RWPE1 (cell line): ENCODE results near the gene ALDH1A2.

Source experiments
- CTCF ChIA-PET: fragments of 350-600 bp; sonication (Branson Sonifier 250); formaldehyde crosslinking; extraction: SDS; loops from one replicate; lab custom pipeline; 2021; lab: Yijun Ruan, JAX
- POLR2A ChIA-PET: fragments of 400-600 bp; formaldehyde crosslinking; extraction: SDS; loops from one replicate; lab custom pipeline; 2020; ENCODE audit warnings: antibody characterized with exemption; ENCODE audit not compliant: low non-redundant PET; lab: Yijun Ruan, JAX
- DNase-seq: peaks from one replicate; pipeline ENCODE4 v3.0.0; 2012; ENCODE audit warnings: low spot score
- H3K27ac ChIP-seq: fragments of 450-650 bp; 2 replicates; pipeline ENCODE4 v1.5.1; 2017
- TF ChIP-seq, protein P1 (sequence below): fragments of 450-650 bp; conservative IDR thresholded peaks from 2 replicates; pipeline ENCODE4 v1.5.1; 2017; ENCODE audit warnings: low read depth, mild to moderate bottlenecking

ALDH1A2 gene

DNA sequence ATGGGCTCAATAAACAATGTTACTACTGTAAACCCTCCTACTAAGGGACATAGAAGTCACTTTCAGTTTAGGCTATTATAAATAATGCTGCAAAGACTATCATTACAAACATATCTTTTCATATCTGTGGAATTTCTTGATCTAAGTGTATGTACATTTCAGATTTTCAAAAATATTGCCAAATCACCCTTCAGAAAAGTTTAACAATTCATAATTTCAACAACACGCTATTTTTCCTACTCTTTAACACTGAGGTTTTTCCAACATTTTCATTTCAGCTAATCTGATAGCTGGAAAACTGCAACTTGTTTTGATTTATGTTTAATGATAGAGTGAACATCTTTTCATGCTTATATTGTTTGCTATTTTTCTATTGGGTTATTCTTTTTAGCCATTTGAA is 69.0 kb downstream of the ALDH1A2 start:
- TF ChIP-seq, protein P1, sequence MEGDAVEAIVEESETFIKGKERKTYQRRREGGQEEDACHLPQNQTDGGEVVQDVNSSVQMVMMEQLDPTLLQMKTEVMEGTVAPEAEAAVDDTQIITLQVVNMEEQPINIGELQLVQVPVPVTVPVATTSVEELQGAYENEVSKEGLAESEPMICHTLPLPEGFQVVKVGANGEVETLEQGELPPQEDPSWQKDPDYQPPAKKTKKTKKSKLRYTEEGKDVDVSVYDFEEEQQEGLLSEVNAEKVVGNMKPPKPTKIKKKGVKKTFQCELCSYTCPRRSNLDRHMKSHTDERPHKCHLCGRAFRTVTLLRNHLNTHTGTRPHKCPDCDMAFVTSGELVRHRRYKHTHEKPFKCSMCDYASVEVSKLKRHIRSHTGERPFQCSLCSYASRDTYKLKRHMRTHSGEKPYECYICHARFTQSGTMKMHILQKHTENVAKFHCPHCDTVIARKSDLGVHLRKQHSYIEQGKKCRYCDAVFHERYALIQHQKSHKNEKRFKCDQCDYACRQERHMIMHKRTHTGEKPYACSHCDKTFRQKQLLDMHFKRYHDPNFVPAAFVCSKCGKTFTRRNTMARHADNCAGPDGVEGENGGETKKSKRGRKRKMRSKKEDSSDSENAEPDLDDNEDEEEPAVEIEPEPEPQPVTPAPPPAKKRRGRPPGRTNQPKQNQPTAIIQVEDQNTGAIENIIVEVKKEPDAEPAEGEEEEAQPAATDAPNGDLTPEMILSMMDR = no peak
- no peak for DNase-seq
- ChIA-PET CTCF (interaction anchor here (0.6 kb wide), 1 partner anchor 1286 kb away, joined by 4 read pairs; no protein-coding TSS in a partner anchor), POLR2A (no interaction called here)
- H3K27ac ChIP-seq = no peak overlapping the region

DNA sequence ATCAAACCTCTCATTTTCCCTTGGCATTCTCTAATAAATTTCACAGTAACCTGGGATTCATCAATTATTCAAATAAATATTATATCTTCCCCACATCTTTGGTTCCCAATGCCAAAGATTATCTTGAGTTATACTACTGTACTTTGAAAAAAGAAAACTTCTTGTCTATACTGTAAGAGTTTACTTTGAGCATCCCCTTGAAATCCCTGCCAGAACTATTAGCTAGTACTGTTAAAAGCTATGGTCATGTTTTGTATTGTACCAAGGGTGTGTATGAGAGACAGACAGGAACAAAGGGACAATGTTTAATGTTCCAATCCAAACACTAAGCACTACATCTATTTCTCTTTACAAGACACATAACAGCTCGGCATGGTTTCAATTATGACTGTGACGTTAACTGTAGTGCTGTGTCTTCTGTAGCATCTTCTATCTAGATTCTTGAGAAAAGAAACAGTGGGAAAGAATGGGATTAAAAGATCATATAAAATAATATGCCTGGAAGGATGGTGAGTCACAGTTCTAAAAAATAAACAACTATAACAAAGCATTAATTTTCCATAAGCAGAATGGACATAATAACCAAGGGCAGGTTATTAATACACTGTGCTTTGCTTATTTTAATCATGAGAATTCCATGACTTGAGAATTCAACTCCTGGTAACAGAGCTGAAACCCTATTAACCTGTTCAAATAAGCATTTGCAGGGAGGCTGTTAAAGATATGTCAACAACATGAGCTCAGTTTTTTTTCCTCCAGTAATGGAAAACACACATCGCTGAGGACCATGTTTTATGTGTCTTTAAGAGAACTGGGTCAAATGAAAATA is 71.1 kb downstream of the ALDH1A2 start:
- CTCF ChIA-PET = interaction anchor here (0.6 kb wide), 1 partner anchor 9 kb away, joined by 3 read pairs; no protein-coding TSS in a partner anchor
- no peak overlapping the region for H3K27ac ChIP-seq
- POLR2A ChIA-PET = no interaction called here
- no peak for DNase-seq
- TF ChIP-seq, protein P1 = no peak

GRCh38 chr15:57993409-57994145 is 71.9 kb downstream of the ALDH1A2 start:
- POLR2A ChIA-PET = no interaction called here
- TF ChIP-seq, protein P1 = no peak
- DNase-seq = no peak
- CTCF ChIA-PET = interaction anchor here (0.6 kb wide), 1 partner anchor 8 kb away, joined by 3 read pairs; no protein-coding TSS in a partner anchor
- H3K27ac ChIP-seq = no peak overlapping the region

- no peak for DNase-seq
- ChIA-PET CTCF (interaction anchor here (1.9 kb wide), 1 partner anchor 23 kb away, joined by 6 read pairs; no protein-coding TSS in a partner anchor), POLR2A (no interaction called here)
- TF ChIP-seq, protein P1 = no peak
- H3K27ac ChIP-seq = no peak overlapping the region
Measured at GRCh38 chr15:57992761-57993355, 72.7 kb downstream of the ALDH1A2 start.

DNA sequence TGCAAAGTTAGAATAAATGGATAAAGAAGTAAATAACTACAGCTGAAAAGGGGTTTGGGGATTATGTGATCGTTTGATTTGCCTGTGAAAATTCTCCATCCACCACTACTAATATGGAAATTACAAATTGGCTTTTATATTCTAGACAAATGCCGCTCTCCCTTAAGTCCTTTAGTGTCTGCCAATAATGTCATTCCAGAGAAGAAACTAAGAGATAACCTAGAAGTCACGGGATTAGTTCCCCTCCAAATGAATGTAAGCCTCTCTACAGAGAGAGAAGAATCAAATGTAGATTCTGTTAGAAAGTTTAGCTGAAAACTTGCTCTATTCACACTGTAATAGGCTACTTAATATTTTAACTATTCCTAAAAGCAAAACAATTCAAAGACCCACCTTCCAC is 92.0 kb downstream of the ALDH1A2 start:
- CTCF ChIA-PET = interaction anchor here (0.6 to 1.4 kb wide), 5 partner anchors 93 to 451 kb away, joined by 3 to 9 read pairs (median 4); no protein-coding TSS in a partner anchor
- no peak overlapping the region for H3K27ac ChIP-seq
- no peak for DNase-seq
- POLR2A ChIA-PET = no interaction called here
- TF ChIP-seq, protein P1 = no peak

DNA sequence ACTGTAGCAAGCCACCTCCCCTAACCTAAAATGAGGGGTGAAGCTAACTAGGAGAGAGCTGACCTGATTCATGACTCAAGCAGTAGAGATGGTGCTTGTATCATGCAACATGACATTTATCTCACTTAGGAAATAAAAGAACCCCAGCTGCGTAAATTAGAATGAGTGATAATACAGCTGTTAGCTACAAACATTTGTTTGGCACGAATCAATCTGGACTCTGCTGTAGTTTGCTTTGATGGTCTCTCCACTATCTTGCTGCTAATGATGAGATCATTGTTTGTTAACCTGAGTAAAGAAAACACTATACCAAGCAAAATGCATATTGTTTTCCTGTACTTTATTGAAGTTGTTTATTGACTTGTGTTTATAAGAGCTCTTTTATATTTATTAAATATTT is 92.6 kb downstream of the ALDH1A2 start:
- CTCF ChIA-PET = interaction anchor here (0.6 to 1.4 kb wide), 6 partner anchors 24 to 451 kb away, joined by 3 to 9 read pairs (median 4); no protein-coding TSS in a partner anchor

More for the DNA sequence above, 92.6 kb downstream of the ALDH1A2 start:
- TF ChIP-seq, protein P1 = no peak
- no peak overlapping the region for H3K27ac ChIP-seq
- DNase-seq = no peak
- POLR2A ChIA-PET = no interaction called here
